HFFc6 (cell line): ENCODE results near the gene CD164L2. TPM values are rescaled to one million over a fixed set of nuclear protein-coding genes. Genes with fewer than 3 reads are reported as not detected.
A peak's percentile ranks its signal among the peaks of the same experiment; 100 is the strongest.

Source experiments
- DNase-seq: peaks from one replicate; pipeline ENCODE4 v3.0.0-alpha.2; 2018
- H3K27ac Mint-ChIP-seq: 2 replicates; pipeline ENCODE4 v1.8.0; 2020; ENCODE audit warnings: mild to moderate bottlenecking, mixed read lengths
- H3K27me3 Mint-ChIP-seq: 2 replicates; pipeline ENCODE4 v1.8.0; 2021; ENCODE audit warnings: mild to moderate bottlenecking, moderate library complexity, mixed read lengths; ENCODE audit not compliant: insufficient read depth
- H3K36me3 Mint-ChIP-seq: 2 replicates; pipeline ENCODE4 v1.8.0; 2021; ENCODE audit warnings: low read depth, mixed read lengths
- H3K4me1 Mint-ChIP-seq: 2 replicates; pipeline ENCODE4 v1.8.0; 2020; ENCODE audit warnings: low read depth, mixed read lengths
- H3K4me3 Mint-ChIP-seq: 2 replicates; pipeline ENCODE4 v1.8.0; 2020; ENCODE audit warnings: mild to moderate bottlenecking, moderate library complexity, mixed read lengths
- H3K9me3 Mint-ChIP-seq: 2 replicates; pipeline ENCODE4 v1.8.0; 2020; ENCODE audit warnings: mild to moderate bottlenecking, mixed read lengths
- total RNA-seq, 6 experiments: library from RNA; stranded (reverse); fragmentation: NEBNext Ultra II Directional; extraction: Animal tissue kit (Norgen Biotek cat#: 25700); gene quantifications; 2 replicates in 1 of 6; 3 replicates in 5 of 6; pipeline ENCODE4 v1.2.3, GENCODE V29; 2021
- TF ChIP-seq, protein P1 (sequence below): fragments of 200-600 bp; sonication (generic); IDR thresholded peaks from 2 replicates; pipeline ENCODE4 v1.5.0; 2021; ENCODE audit warnings: antibody characterized with exemption, mild to moderate bottlenecking

Gene CD164L2
- total RNA-seq, 6 experiments from 2014 or later: not detected

DNA sequence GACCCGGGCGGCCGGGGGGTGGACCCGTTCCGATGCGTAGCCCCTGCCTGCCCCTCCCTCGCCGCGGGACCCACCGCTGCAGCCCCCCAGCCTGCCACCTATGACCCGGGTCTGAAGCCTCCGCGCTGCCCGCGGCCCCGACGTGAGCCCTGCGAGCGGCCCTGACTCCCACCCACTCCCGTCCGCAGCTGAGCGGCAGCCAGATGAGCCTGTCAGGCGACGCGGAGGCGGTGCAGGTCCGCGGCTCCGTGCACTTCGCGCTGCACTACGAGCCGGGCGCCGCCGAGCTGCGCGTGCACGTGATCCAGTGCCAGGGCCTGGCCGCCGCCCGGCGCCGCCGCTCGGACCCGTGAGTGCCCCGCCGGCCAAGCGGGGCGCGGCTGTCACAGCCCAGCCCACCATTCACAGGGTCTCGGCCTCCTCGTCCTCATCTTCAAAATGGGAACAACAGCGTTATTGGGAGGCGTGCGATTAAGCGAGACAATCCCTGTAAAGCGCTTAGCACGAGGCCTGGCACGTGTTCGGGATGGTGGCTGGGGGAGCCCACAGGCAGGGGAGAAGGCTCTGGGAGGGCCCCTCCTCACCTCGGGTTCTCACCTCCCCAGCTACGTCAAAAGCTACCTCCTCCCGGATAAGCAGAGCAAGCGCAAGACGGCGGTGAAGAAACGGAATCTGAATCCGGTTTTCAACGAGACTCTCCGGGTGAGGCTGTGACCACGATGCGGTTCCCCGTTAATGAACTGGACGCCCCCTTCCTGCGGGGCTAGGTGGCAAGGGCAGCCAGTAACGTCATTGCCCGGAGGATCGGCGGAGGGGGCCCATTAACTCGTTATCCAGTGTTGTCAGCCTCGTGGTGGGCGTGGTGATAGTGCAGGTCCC lies 33.1 kb downstream of the CD164L2 start:
- no peak overlapping the region for H3K27ac Mint-ChIP-seq
- H3K4me3 Mint-ChIP-seq: no peak overlapping the region; the same call in 1 of the 2 replicates
- no peaks in the 10 kb centered on the region for H3K9me3 Mint-ChIP-seq
- H3K4me1 Mint-ChIP-seq: no peaks in the 10 kb centered on the region; the same call in 1 of the 2 replicates
- DNase-seq: peak; percentile 55
- TF ChIP-seq, protein P1, sequence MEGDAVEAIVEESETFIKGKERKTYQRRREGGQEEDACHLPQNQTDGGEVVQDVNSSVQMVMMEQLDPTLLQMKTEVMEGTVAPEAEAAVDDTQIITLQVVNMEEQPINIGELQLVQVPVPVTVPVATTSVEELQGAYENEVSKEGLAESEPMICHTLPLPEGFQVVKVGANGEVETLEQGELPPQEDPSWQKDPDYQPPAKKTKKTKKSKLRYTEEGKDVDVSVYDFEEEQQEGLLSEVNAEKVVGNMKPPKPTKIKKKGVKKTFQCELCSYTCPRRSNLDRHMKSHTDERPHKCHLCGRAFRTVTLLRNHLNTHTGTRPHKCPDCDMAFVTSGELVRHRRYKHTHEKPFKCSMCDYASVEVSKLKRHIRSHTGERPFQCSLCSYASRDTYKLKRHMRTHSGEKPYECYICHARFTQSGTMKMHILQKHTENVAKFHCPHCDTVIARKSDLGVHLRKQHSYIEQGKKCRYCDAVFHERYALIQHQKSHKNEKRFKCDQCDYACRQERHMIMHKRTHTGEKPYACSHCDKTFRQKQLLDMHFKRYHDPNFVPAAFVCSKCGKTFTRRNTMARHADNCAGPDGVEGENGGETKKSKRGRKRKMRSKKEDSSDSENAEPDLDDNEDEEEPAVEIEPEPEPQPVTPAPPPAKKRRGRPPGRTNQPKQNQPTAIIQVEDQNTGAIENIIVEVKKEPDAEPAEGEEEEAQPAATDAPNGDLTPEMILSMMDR: no peak
- no peaks in the 10 kb centered on the region for H3K36me3 Mint-ChIP-seq
- H3K27me3 Mint-ChIP-seq: peaks cover 5% of the 10 kb centered on the region

DNA sequence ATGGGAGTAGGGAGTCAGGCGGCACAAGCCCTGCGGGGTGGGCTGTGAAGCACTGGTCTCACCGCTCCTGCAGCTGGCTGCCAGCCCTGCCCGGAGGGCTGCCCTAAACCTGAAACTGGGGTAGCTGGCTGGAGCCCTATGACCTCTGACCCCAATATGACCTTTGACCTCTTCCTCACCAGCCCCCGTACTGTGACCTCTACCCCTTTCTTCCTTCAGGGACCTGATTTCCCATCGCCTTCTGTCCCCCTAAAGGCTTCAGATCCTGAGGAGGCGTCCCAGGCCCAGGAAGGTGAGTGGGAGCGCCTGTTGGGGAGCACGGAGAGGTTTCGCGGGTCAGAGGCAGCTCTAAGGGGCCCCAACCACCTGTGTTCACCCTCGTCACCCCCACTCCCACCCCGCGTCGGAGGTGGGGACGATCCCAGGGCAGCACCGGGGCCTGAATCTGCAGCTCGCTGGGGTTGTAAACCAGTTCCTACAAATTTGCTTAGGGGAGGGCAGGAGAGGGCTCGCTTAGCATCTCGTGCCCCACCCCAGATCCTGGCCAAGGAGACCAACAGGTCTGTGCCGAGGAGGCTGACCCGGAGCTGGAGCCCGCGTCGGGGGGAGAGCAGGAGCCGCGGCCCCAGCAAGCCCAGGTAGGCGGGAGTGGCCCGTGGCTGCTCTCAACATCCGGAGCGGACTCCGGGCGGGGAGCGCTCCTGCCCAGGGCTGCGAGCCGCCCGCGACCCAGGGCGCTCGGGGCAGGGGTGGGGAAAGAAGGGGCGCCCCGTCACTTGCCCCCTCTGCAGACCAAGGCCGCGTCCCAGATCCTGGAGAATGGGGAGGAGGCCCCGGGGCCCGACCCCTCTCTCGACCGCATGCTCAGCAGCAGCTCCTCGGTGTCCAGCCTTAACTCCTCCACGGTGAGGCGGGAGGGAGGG lies 34.0 kb downstream of the CD164L2 start:
- no peaks in the 10 kb centered on the region; the same call in 1 of the 2 replicates for H3K4me1 Mint-ChIP-seq
- H3K27me3 Mint-ChIP-seq: peaks cover 7% of the 10 kb centered on the region
- H3K9me3 Mint-ChIP-seq: no peaks in the 10 kb centered on the region
- H3K27ac Mint-ChIP-seq: no peak overlapping the region
- no peak for DNase-seq
- H3K4me3 Mint-ChIP-seq: no peak overlapping the region
- TF ChIP-seq, protein P1: no peak; the same call in 1 of the 2 replicates
- no peaks in the 10 kb centered on the region for H3K36me3 Mint-ChIP-seq

DNA sequence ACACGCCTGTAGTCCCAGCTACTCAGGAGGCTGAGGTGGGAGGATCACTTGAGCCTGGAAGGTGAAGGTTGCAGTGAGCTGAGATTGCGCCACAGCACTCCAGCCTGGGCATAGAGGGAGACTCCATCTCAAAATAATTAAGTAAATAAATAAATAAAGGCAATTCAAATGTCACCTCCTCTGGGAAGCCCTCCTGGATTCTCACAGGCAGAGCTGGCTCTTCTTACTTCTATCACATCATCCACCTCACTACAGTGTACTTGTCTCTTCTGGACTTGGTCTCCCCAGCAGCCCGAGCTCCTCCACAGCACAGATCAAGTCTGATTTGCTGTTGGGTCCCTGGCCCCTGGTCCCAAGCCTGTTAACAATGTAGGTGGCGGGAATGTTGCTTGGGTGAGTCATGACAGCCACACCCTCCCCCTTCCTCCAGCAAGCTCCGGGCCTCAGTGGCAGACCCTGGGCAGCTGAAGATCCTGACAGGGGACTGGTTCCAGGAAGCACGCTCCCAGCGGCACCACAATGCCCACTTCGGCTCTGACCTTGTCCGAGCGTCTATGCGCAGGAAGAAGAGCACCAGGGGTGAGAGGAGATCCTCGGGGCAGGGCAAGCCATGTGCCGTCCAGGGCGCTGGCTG lies 36.0 kb downstream of the CD164L2 start:
- H3K27me3 Mint-ChIP-seq: peaks cover 7% of the 10 kb centered on the region
- H3K27ac Mint-ChIP-seq: no peak overlapping the region
- DNase-seq: no peak

DNA sequence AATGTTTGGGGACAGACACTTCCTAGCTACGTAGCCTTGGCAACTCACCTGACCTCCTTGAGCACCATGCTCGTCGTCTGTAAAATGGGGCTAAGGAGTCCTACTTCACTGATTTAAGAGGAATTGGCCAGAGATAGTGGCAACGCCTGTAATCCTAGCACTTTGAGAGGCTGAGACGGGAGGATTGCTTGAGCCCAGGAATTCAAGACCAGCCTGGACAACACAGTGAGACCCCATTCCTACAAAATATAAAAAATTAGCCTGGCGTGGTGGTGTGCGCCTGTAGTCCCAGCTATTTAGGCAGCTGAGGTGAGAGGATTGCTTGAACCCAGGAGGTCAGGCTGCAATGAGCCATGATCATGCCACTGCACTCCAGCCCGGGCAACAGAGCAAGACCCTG lies 36.8 kb downstream of the CD164L2 start:
- no peak for DNase-seq
- no peak overlapping the region for H3K27ac Mint-ChIP-seq
- peaks cover 15% of the 10 kb centered on the region for H3K4me1 Mint-ChIP-seq
- H3K9me3 Mint-ChIP-seq: no peaks in the 10 kb centered on the region
- no peak overlapping the region for H3K4me3 Mint-ChIP-seq
- TF ChIP-seq, protein P1: no peak
- no peaks in the 10 kb centered on the region for H3K36me3 Mint-ChIP-seq
- H3K27me3 Mint-ChIP-seq: peaks cover 7% of the 10 kb centered on the region

More for the DNA sequence above, 36.0 kb downstream of the CD164L2 start:
- H3K9me3 Mint-ChIP-seq: no peaks in the 10 kb centered on the region
- H3K4me1 Mint-ChIP-seq: peaks cover 7% of the 10 kb centered on the region
- no peak overlapping the region for H3K4me3 Mint-ChIP-seq
- TF ChIP-seq, protein P1: no peak
- H3K36me3 Mint-ChIP-seq: no peaks in the 10 kb centered on the region

DNA sequence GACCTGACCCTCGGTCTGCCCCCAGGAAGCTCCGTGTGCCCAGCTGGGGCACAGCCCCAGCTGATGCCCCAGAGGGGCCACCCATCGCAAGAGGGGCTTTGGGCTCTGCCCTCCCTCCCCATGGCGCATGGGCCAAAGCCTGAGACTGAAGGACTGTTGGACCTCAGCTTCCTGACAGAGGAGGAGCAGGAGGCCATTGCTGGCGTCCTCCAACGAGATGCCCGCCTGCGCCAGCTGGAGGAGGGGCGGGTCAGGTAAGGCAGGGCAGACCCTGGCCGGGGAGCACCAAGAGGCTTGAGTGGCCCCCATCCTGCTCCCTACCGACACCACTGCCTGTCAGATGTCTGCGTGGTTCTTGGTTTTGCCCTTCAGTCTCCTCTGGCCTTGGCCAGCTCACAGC lies 37.9 kb downstream of the CD164L2 start:
- Mint-ChIP-seq H3K9me3 (no peaks in the 10 kb centered on the region), H3K4me3 (no peak overlapping the region), H3K27ac (no peak overlapping the region), H3K27me3 (peaks cover 8% of the 10 kb centered on the region), H3K4me1 (peaks cover 24% of the 10 kb centered on the region), H3K36me3 (no peaks in the 10 kb centered on the region)
- TF ChIP-seq, protein P1: no peak
- DNase-seq: no peak
